ENCODE data around the gene VAV3.

The VAV3 gene

GRCh38 chr1:107925565-107925964, 39.4 kb downstream of the VAV3 start:
- no peak for DNase-seq (ENCODE audit: low read depth)
- no peak for TF ChIP-seq CTCF (IDR thresholded peaks at IDR 0.05; ENCODE audit: low read depth, low read length, missing control alignments)
- no peak overlapping the region for H3K4me3 ChIP-seq (ENCODE audit: low read depth, low read length)
- in situ Hi-C loops (cut with HindIII; ENCODE audit: low sequenced_read_pairs), result no loop called here

- in situ Hi-C loops (cut with HindIII; ENCODE audit: low sequenced_read_pairs), result no loop called here
- no peak for DNase-seq (ENCODE audit: low read depth)
- H3K4me3 ChIP-seq (ENCODE audit: low read depth, low read length), result no peak overlapping the region
- TF ChIP-seq CTCF (IDR thresholded peaks at IDR 0.05; ENCODE audit: low read depth, low read length, missing control alignments), result no peak
Measured at GRCh38 chr1:107920999-107921398, 44.0 kb downstream of the VAV3 start.

- no peak for DNase-seq (ENCODE audit: low read depth)
- in situ Hi-C loops (cut with HindIII; ENCODE audit: low sequenced_read_pairs), result no loop called here
- H3K4me3 ChIP-seq (ENCODE audit: low read depth, low read length), result no peak overlapping the region
- no peak for TF ChIP-seq CTCF (IDR thresholded peaks at IDR 0.05; ENCODE audit: low read depth, low read length, missing control alignments)
Measured at GRCh38 chr1:107920561-107920960, 44.4 kb downstream of the VAV3 start.

GRCh38 chr1:107919953-107920352, 45.0 kb downstream of the VAV3 start:
- in situ Hi-C loops (cut with HindIII; ENCODE audit: low sequenced_read_pairs), result no loop called here
- DNase-seq (ENCODE audit: low read depth), result no peak
- no peak for TF ChIP-seq CTCF (IDR thresholded peaks at IDR 0.05; ENCODE audit: low read depth, low read length, missing control alignments)
- H3K4me3 ChIP-seq (ENCODE audit: low read depth, low read length), result no peak overlapping the region

- DNase-seq (ENCODE audit: low read depth), result no peak
- in situ Hi-C loops (cut with HindIII; ENCODE audit: low sequenced_read_pairs), result no loop called here
- TF ChIP-seq CTCF (IDR thresholded peaks at IDR 0.05; ENCODE audit: low read depth, low read length, missing control alignments), result no peak
- H3K4me3 ChIP-seq (ENCODE audit: low read depth, low read length), result no peak overlapping the region
Measured at GRCh38 chr1:107914119-107914765, 50.7 kb downstream of the VAV3 start.

GRCh38 chr1:107912656-107913055, 52.3 kb downstream of the VAV3 start:
- no peak for TF ChIP-seq CTCF (IDR thresholded peaks at IDR 0.05; ENCODE audit: low read depth, low read length, missing control alignments)
- H3K4me3 ChIP-seq (ENCODE audit: low read depth, low read length), result no peak overlapping the region
- in situ Hi-C loops (cut with HindIII; ENCODE audit: low sequenced_read_pairs), result no loop called here
- no peak for DNase-seq (ENCODE audit: low read depth)
